Liver (tissue), 9 donors: ENCODE results near the gene SLC31A1. TPM values are rescaled to one million over a fixed set of nuclear protein-coding genes. Genes with fewer than 3 reads are reported as not detected.

ENCODE experiments used
- DNase-seq: peaks from one replicate; pipeline ENCODE4 v3.0.0-alpha.2; 2017; ENCODE audit warnings: low spot score
- H3K27ac ChIP-seq, 2 donors: one replicate each; pipeline ENCODE4 v1.7.0; 2013; ENCODE audit warnings: inconsistent platforms in 2 of 2, low read length in 2 of 2, control low read depth in 1 of 2, low read depth in 1 of 2, mild to moderate bottlenecking in 1 of 2
- H3K27me3 ChIP-seq, 4 donors: one replicate each; pipeline versions ENCODE4 v1.6.1 to v1.7.0; 2013; ENCODE audit warnings: low read length in 3 of 4, inconsistent platforms in 1 of 4, mild to moderate bottlenecking in 1 of 4, moderate library complexity in 1 of 4; ENCODE audit not compliant: control insufficient read depth in 4 of 4, insufficient read depth in 4 of 4
- H3K36me3 ChIP-seq, 4 donors: one replicate each; pipeline versions ENCODE4 v1.6.1 to v1.7.0; 2013; ENCODE audit warnings: low read length in 3 of 4, mild to moderate bottlenecking in 3 of 4, low read depth in 1 of 4, moderate library complexity in 1 of 4; ENCODE audit not compliant: control insufficient read depth in 4 of 4, insufficient read depth in 3 of 4
- H3K4me1 ChIP-seq, 4 donors: one replicate each; pipeline versions ENCODE4 v1.6.1 to v1.7.0; 2013; ENCODE audit warnings: low read length in 3 of 4, mild to moderate bottlenecking in 3 of 4, moderate library complexity in 1 of 4; ENCODE audit not compliant: control insufficient read depth in 4 of 4, insufficient read depth in 4 of 4
- H3K4me3 ChIP-seq, 3 donors: one replicate each; pipeline versions ENCODE4 v1.6.1 to v1.7.0; 2013; ENCODE audit warnings: low read length in 3 of 3, control low read depth in 1 of 3, low read depth in 1 of 3, mild to moderate bottlenecking in 1 of 3
- H3K9ac ChIP-seq, 2 donors: one replicate each; pipeline ENCODE4 v1.7.0; 2013; ENCODE audit warnings: low read length in 2 of 2, mild to moderate bottlenecking in 2 of 2, moderate library complexity in 2 of 2, control low read depth in 1 of 2, low read depth in 1 of 2
- H3K9me3 ChIP-seq, 4 donors: one replicate each; pipeline versions ENCODE4 v1.6.1 to v1.7.0; 2013; ENCODE audit warnings: low read length in 3 of 4; ENCODE audit not compliant: control insufficient read depth in 4 of 4
- ATF3 ChIP-seq: IDR thresholded peaks from 2 replicates; pipeline ENCODE4 v1.6.1; 2016; ENCODE audit warnings: antibody characterized with exemption
- CTCF ChIP-seq: fragments of 150-350 bp; IDR thresholded peaks from 2 replicates; pipeline ENCODE4 v1.5.1; 2017; ENCODE audit warnings: improper control_type of control experiment, low read depth, low read length; ENCODE audit not compliant: missing input control
- EGR1 ChIP-seq, 2 donors: IDR thresholded peaks; 2 replicates each; pipeline ENCODE4 v1.6.1; 2016 to 2018; ENCODE audit warnings: antibody characterized with exemption in 2 of 2, low read depth in 2 of 2
- FOXA1 ChIP-seq: IDR thresholded peaks from 2 replicates; pipeline ENCODE4 v1.6.1; 2016; ENCODE audit warnings: antibody characterized with exemption
- FOXA2 ChIP-seq: IDR thresholded peaks from 2 replicates; pipeline ENCODE4 v1.6.1; 2016; ENCODE audit warnings: antibody characterized with exemption
- GABPA ChIP-seq, 2 donors: IDR thresholded peaks in 1 of 2; conservative IDR thresholded peaks in 1 of 2; 2 replicates each; pipeline ENCODE4 v1.6.1; 2016; ENCODE audit warnings: antibody characterized with exemption in 2 of 2, mild to moderate bottlenecking in 1 of 2, moderate library complexity in 1 of 2
- HNF4A ChIP-seq, 2 donors: conservative IDR thresholded peaks; 2 replicates each; pipeline ENCODE4 v1.6.1; 2016; ENCODE audit warnings: antibody characterized with exemption in 2 of 2, mild to moderate bottlenecking in 2 of 2
- HNF4G ChIP-seq: IDR thresholded peaks from 2 replicates; pipeline ENCODE4 v1.6.1; 2016; ENCODE audit warnings: antibody characterized with exemption
- JUND ChIP-seq, 2 donors: IDR thresholded peaks; 2 replicates each; pipeline ENCODE4 v1.6.1; 2016; ENCODE audit warnings: antibody characterized with exemption in 2 of 2
- MAX ChIP-seq: IDR thresholded peaks from 2 replicates; pipeline ENCODE4 v1.6.1; 2016; ENCODE audit warnings: antibody characterized with exemption
- NR2F2 ChIP-seq: IDR thresholded peaks from 2 replicates; pipeline ENCODE4 v1.6.1; 2016; ENCODE audit warnings: antibody characterized with exemption
- RAD21 ChIP-seq, 2 donors: IDR thresholded peaks; 2 replicates each; pipeline ENCODE4 v1.6.1; 2016; ENCODE audit warnings: antibody characterized with exemption in 2 of 2, mild to moderate bottlenecking in 2 of 2
- REST ChIP-seq: IDR thresholded peaks from 2 replicates; pipeline ENCODE4 v1.6.1; 2016; ENCODE audit warnings: antibody characterized with exemption, mild to moderate bottlenecking
- RXRA ChIP-seq, 2 donors: IDR thresholded peaks; 2 replicates each; pipeline ENCODE4 v1.6.1; 2017 to 2018; ENCODE audit warnings: antibody characterized with exemption in 2 of 2, mild to moderate bottlenecking in 1 of 2
- SP1 ChIP-seq: IDR thresholded peaks from 2 replicates; pipeline ENCODE4 v1.6.1; 2018; ENCODE audit warnings: antibody characterized with exemption, mild to moderate bottlenecking
- TAF1 ChIP-seq: conservative IDR thresholded peaks from 2 replicates; pipeline ENCODE4 v1.6.1; 2016; ENCODE audit warnings: antibody characterized with exemption, mild to moderate bottlenecking
- YY1 ChIP-seq: IDR thresholded peaks from 2 replicates; pipeline ENCODE4 v1.6.1; 2016; ENCODE audit warnings: antibody characterized with exemption, mild to moderate bottlenecking
- ZBTB33 ChIP-seq: IDR thresholded peaks from 2 replicates; pipeline ENCODE4 v1.6.1; 2016; ENCODE audit warnings: antibody characterized with exemption
- WGBS: extraction: QIAGEN DNeasy Blood & Tissue Kit; methylation state at CpG from one replicate; pipeline ENCODE4 v1.1.7; 2013; 5-methylcytosine and 5-hydroxymethylcytosine counted together
- polyA plus RNA-seq, 2 donors: library from polyadenylated mRNA; stranded (reverse) in 1 of 2; unstranded in 1 of 2; fragments of 200-250 nt in 1 of 2; fragments of >200 nt in 1 of 2; fragmentation: Nextera tagmentation in 1 of 2; extraction: Ambion mirVana in 1 of 2; gene quantifications; one replicate each; pipeline versions ENCODE4 v1.2.1 to v1.2.3, GENCODE V29; 2013 to 2015
- total RNA-seq, 2 donors: library from RNA; depleted of rRNA; stranded (reverse); fragments of >200 nt; gene quantifications; one replicate each; pipeline ENCODE4 v1.2.3, GENCODE V29; 2014
- donor health status: healthy.
- donor health status: healthy.
- donor health status: healthy.
- donor health status: healthy.
- donor health status: healthy.

SLC31A1 gene
- total and polyA plus RNA-seq, 4 donors, result 26.6 to 96.2 (median 44.9) TPM

GRCh38 chr9:113241161-113241560, 19.8 kb downstream of the SLC31A1 start:
- 95% methylated on average over 2 of the region's 2 CpGs for whole genome bisulfite sequencing
- TF ChIP-seq SP1, result no peak
- no peak for TF ChIP-seq RAD21 (IDR thresholded peaks at IDR 0.05)
- no peak for TF ChIP-seq YY1
- TF ChIP-seq RXRA (IDR thresholded peaks at IDR 0.05), result no peak
- TF ChIP-seq HNF4A (conservative IDR thresholded peaks at IDR 0.05), result no peak
- no peak for TF ChIP-seq CTCF
- no peak for TF ChIP-seq FOXA1
- no peak for TF ChIP-seq NR2F2
- TF ChIP-seq REST, result no peak
- no peak for TF ChIP-seq MAX
- TF ChIP-seq TAF1, result no peak
- no peak for TF ChIP-seq GABPA (IDR thresholded peaks at IDR 0.05 in 1 of 2, conservative IDR thresholded peaks at IDR 0.05 in 1 of 2)
- no peak for TF ChIP-seq JUND (IDR thresholded peaks at IDR 0.05)
- TF ChIP-seq FOXA2, result no peak
- no peak for TF ChIP-seq HNF4G
- TF ChIP-seq ATF3, result no peak
- no peak for TF ChIP-seq ZBTB33
- TF ChIP-seq EGR1 (IDR thresholded peaks at IDR 0.05; ENCODE audit: low read depth in 2 of 2), result no peak
- Histone ChIP-seq H3K27me3 (no peaks in the 10 kb centered on the region), H3K9me3 (no peaks in the 10 kb centered on the region), H3K9ac (no peak overlapping the region), H3K4me3 (no peak overlapping the region), H3K4me1 (peaks cover 10 to 33% (median 29%) of the 10 kb centered on the region in 4 donors), H3K27ac (no peak overlapping the region), H3K36me3 (peaks cover 0 to 2% (median 0%) of the 10 kb centered on the region in 4 donors)
- no peak for DNase-seq
